Measurements from ENCODE around the gene ITGB3. TPM values are rescaled to one million over a fixed set of nuclear protein-coding genes. Genes with fewer than 3 reads are reported as not detected.
"Not testable (repeated sequence)": the region's sequence is repeated elsewhere in the genome, so short reads cannot be mapped to it uniquely, and the experiment has no call there.

The ITGB3 gene
- total and polyA plus RNA-seq, 3 donors from 2014 or later, result 6.9 to 10.3 (median 7.6) TPM

DNA sequence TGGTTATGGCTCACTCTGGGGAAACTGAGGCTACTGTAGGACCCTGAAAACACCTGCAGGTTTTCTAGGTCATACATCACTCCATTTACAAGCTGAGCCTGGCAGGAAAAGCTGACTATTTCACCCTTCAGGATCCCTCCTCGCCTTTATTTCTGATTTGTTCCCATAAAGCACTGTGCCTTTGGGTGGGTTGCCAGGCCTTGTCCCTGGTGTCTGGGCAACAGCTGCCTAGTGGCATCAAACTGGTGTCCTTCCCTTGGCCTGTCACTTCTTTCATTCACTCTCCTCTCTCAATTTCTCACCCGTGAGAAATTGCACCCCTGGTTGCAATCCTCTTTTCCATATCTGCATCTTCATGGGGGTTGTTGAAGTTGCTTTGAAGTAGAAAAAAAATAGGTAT, 42.8 kb upstream of the ITGB3 start:
- H3K4me1 ChIP-seq, result peaks cover 5% of the 10 kb centered on the region
- H3K27ac ChIP-seq, result no peak overlapping the region
- 86 to 100% methylated on average over 1 to 2 of the region's 2 CpGs for WGBS, 2 donors
- H3K36me3 ChIP-seq (ENCODE audit: low read depth, missing control alignments), result no peaks in the 10 kb centered on the region
- TF ChIP-seq, protein P1, sequence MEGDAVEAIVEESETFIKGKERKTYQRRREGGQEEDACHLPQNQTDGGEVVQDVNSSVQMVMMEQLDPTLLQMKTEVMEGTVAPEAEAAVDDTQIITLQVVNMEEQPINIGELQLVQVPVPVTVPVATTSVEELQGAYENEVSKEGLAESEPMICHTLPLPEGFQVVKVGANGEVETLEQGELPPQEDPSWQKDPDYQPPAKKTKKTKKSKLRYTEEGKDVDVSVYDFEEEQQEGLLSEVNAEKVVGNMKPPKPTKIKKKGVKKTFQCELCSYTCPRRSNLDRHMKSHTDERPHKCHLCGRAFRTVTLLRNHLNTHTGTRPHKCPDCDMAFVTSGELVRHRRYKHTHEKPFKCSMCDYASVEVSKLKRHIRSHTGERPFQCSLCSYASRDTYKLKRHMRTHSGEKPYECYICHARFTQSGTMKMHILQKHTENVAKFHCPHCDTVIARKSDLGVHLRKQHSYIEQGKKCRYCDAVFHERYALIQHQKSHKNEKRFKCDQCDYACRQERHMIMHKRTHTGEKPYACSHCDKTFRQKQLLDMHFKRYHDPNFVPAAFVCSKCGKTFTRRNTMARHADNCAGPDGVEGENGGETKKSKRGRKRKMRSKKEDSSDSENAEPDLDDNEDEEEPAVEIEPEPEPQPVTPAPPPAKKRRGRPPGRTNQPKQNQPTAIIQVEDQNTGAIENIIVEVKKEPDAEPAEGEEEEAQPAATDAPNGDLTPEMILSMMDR (IDR thresholded peaks at IDR 0.05), result no peak
- TF ChIP-seq POLR2A (IDR thresholded peaks at IDR 0.05), result no peak
- H3K9me3 ChIP-seq, result no peaks in the 10 kb centered on the region
- no peak for DNase-seq
- intact Hi-C loops (cut with DNase I; ENCODE audit: low total_unique reads), result no loop called here
- H3K4me3 ChIP-seq, result no peak overlapping the region
- no peaks in the 10 kb centered on the region for H3K27me3 ChIP-seq

DNA sequence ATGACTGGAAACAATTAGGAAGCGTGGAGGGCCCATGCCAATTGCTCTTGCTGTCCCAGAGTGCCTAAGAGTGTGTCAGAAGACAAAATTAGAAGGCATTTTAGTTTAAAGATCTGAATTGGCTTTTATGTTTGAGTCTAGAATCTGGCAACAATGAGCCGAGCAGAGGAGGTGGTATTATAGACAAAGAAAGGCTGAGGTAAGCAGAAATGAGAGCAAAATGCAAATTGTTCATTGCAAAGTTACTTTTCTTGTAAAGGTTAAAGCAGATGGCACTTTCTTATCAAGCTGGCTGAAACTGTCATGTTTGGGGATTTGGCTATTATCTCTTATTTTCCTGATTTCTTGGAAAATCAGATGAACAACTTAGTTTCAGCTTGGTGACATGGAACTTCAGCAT, 41.2 kb upstream of the ITGB3 start:
- intact Hi-C loops (cut with DNase I; ENCODE audit: low total_unique reads), result no loop called here
- Histone ChIP-seq H3K36me3 (ENCODE audit: low read depth, missing control alignments) (no peaks in the 10 kb centered on the region), H3K4me3 (no peak overlapping the region), H3K27me3 (no peaks in the 10 kb centered on the region), H3K9me3 (no peaks in the 10 kb centered on the region), H3K27ac (no peak overlapping the region), H3K4me1 (peaks cover 4% of the 10 kb centered on the region)
- 82 to 85% methylated on average over 2 of the region's 2 CpGs for WGBS, 2 donors
- DNase-seq, result no peak
- TF ChIP-seq, protein P1 (IDR thresholded peaks at IDR 0.05), result no peak

DNA sequence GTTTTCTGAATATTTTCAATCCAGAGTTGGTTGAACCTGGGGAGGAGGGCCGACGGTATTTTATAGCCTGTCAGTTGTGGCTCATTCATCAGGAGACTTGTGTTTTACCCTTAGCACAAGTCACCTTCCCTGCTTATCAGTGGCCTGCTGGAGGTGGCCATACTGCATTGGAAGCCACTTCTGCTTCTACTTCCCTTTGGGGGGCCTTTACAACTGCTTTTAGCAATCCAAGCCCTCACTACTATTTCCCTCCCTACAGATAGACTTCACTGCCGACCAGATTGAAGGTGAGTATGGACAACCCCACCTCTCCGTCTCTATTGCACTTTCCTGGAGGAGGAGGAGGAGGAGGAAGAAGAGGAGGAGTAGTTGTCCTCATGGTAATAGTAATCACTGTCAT, 40.1 kb upstream of the ITGB3 start:
- TF ChIP-seq, protein P1 (IDR thresholded peaks at IDR 0.05), result no peak
- no peak for TF ChIP-seq POLR2A (IDR thresholded peaks at IDR 0.05)
- Histone ChIP-seq H3K4me3 (no peak overlapping the region), H3K9me3 (no peaks in the 10 kb centered on the region), H3K27me3 (no peaks in the 10 kb centered on the region), H3K4me1 (peaks cover 6% of the 10 kb centered on the region), H3K27ac (no peak overlapping the region), H3K36me3 (ENCODE audit: low read depth, missing control alignments) (no peaks in the 10 kb centered on the region)
- WGBS, 2 donors, result 87 to 91% methylated on average over 4 of the region's 4 CpGs
- intact Hi-C loops (cut with DNase I; ENCODE audit: low total_unique reads), result no loop called here
- no peak for DNase-seq

DNA sequence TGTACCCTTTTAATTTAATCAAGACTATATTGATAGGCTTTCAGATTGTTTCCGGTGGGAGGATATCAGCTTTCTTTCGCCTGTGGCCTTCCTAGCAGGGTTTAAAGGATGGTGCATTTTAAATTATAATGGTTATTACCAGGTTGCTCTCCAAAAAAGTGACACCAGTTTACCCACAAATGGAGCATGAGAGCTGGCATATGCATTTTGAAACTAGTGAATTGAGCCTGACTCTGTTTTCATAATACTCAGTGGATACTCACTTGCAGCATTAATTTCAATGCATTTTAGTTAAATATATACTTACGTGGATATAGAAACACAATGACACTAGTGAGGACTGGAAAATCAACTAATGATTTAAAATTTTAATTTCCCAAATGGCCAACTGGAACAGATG, 38.7 kb upstream of the ITGB3 start:
- H3K4me1 ChIP-seq, result peaks cover 11% of the 10 kb centered on the region
- intact Hi-C loops (cut with DNase I; ENCODE audit: low total_unique reads), result no loop called here
- H3K4me3 ChIP-seq, result no peak overlapping the region
- 87 to 92% methylated on average over 3 of the region's 3 CpGs for WGBS, 2 donors
- H3K36me3 ChIP-seq (ENCODE audit: low read depth, missing control alignments), result no peaks in the 10 kb centered on the region
- H3K9me3 ChIP-seq, result no peaks in the 10 kb centered on the region
- DNase-seq, result no peak
- TF ChIP-seq POLR2A (IDR thresholded peaks at IDR 0.05), result no peak
- TF ChIP-seq, protein P1 (IDR thresholded peaks at IDR 0.05), result no peak
- H3K27me3 ChIP-seq, result no peaks in the 10 kb centered on the region
- no peak overlapping the region for H3K27ac ChIP-seq

DNA sequence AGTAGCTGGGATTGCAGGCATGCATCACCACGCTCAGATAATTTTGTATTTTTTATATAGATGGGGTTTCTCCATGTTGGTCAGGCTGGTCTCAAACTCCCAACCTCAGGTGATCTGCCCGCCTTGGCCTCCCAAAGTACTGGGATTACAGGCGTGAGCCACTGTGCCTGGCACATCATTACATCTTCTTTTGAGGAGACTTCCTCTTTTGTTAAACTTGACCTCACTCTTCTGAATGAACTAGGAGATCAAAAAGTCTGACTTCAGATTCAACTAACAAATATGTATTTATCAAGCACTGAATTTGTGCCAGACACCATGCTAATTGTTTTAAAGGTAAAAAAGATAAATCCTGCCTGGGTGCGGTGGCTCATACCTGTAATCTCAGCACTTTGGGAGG, 36.8 kb upstream of the ITGB3 start:
- H3K27me3 ChIP-seq; H3K27ac ChIP-seq; H3K9me3 ChIP-seq; H3K4me1 ChIP-seq; intact Hi-C loops (cut with DNase I; ENCODE audit: low total_unique reads); H3K36me3 ChIP-seq (ENCODE audit: low read depth, missing control alignments); H3K4me3 ChIP-seq; DNase-seq: not testable (repeated sequence)
- 87 to 92% methylated on average over 4 of the region's 4 CpGs for WGBS, 2 donors

DNA sequence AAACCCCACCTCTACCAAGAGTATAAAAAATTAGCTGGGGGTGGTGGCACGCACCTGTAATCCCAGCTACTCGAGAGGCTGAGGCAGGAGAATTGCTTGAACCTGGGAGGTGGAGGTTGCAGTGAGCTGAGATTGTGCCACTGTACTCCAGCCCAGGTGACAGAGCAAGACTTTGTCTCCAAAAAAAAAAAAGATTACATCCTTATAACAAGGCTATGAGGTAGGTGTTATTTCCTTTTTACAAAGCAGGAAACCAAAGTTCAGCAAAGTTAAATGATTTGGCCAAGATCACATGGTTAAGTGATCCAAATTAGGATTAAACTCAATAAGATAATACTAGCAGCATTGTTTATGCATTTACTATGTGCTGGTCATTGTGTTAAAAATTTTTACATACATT, 36.3 kb upstream of the ITGB3 start:
- WGBS, 2 donors, result 100% methylated on average over 2 of the region's 2 CpGs
- H3K27ac ChIP-seq; H3K36me3 ChIP-seq (ENCODE audit: low read depth, missing control alignments); intact Hi-C loops (cut with DNase I; ENCODE audit: low total_unique reads); DNase-seq; H3K4me1 ChIP-seq; H3K9me3 ChIP-seq; H3K4me3 ChIP-seq; H3K27me3 ChIP-seq: not testable (repeated sequence)
